Neuron (in vitro differentiated cells): ENCODE results near the gene SLC12A6.
"Not testable (repeated sequence)": the region's sequence is repeated elsewhere in the genome, so short reads cannot be mapped to it uniquely, and the experiment has no call there.

Source experiments
- H2AFZ ChIP-seq: one replicate; pipeline ENCODE4 v1.6.1; 2013; ENCODE audit warnings: low read depth, mild to moderate bottlenecking, inconsistent platforms, low read length, moderate library complexity
- H3K27me3 ChIP-seq: one replicate; pipeline ENCODE4 v1.6.1; 2013; ENCODE audit warnings: low read length; ENCODE audit not compliant: insufficient read depth
- H3K36me3 ChIP-seq: one replicate; pipeline ENCODE4 v1.6.1; 2013; ENCODE audit warnings: low read length; ENCODE audit not compliant: insufficient read depth
- H3K4me1 ChIP-seq: one replicate; pipeline ENCODE4 v1.6.1; 2013; ENCODE audit warnings: low read length; ENCODE audit not compliant: insufficient read depth
- H3K4me3 ChIP-seq: 2 replicates; pipeline ENCODE4 v1.5.1; 2013; ENCODE audit warnings: mild to moderate bottlenecking, low read length, moderate library complexity
- H3K9me3 ChIP-seq: one replicate; pipeline ENCODE4 v1.6.1; 2013; ENCODE audit warnings: low read length

Gene SLC12A6

GRCh38 chr15:34216527-34217270, 120.9 kb downstream of the SLC12A6 start:
- H3K4me3 ChIP-seq, result no peak overlapping the region
- no peaks in the 10 kb centered on the region for H3K9me3 ChIP-seq
- no peak overlapping the region for H2AFZ ChIP-seq
- H3K4me1 ChIP-seq, result no peaks in the 10 kb centered on the region
- H3K27me3 ChIP-seq, result peaks cover 5% of the 10 kb centered on the region
- H3K36me3 ChIP-seq, result no peaks in the 10 kb centered on the region

- Histone ChIP-seq H3K4me3 (no peak overlapping the region), H3K27me3 (peaks cover 8% of the 10 kb centered on the region), H2AFZ (no peak overlapping the region), H3K9me3 (no peaks in the 10 kb centered on the region), H3K4me1 (no peaks in the 10 kb centered on the region), H3K36me3 (no peaks in the 10 kb centered on the region)
These were observed 123.4 kb downstream of the SLC12A6 start for GRCh38 chr15:34214135-34214534.

GRCh38 chr15:34213690-34214089, 123.9 kb downstream of the SLC12A6 start:
- H3K36me3 ChIP-seq, result no peaks in the 10 kb centered on the region
- H3K4me3 ChIP-seq, result no peak overlapping the region
- H3K9me3 ChIP-seq, result no peaks in the 10 kb centered on the region
- H3K4me1 ChIP-seq, result no peaks in the 10 kb centered on the region
- H2AFZ ChIP-seq, result no peak overlapping the region
- H3K27me3 ChIP-seq, result peaks cover 8% of the 10 kb centered on the region

GRCh38 chr15:34209421-34210282, 127.9 kb downstream of the SLC12A6 start, which contains the start of gene KATNBL1:
Gene KATNBL1, minus strand, starts transcription at chr15:34210096. Its CDS starts 46,420 bp downstream, at chr15:34163676.
- H3K4me3 ChIP-seq, result peak within 1 kb of the TSS; percentile 88
- H3K27me3 ChIP-seq, result peaks cover 6% of the 10 kb centered on the region
- H3K4me1 ChIP-seq, result peaks cover 4% of the 10 kb centered on the region
- H3K36me3 ChIP-seq, result peaks cover 11% of the 10 kb centered on the region
- H2AFZ ChIP-seq, result peak within 1 kb of the TSS; percentile 41
- no peaks in the 10 kb centered on the region for H3K9me3 ChIP-seq

- peaks cover 11% of the 10 kb centered on the region for H3K36me3 ChIP-seq
- no peak overlapping the region for H3K4me3 ChIP-seq
- no peak overlapping the region for H2AFZ ChIP-seq
- peaks cover 3% of the 10 kb centered on the region for H3K9me3 ChIP-seq
- H3K4me1 ChIP-seq, result peaks cover 4% of the 10 kb centered on the region
- H3K27me3 ChIP-seq, result peaks cover 2% of the 10 kb centered on the region
These were observed 131.6 kb downstream of the SLC12A6 start for GRCh38 chr15:34206011-34206410.

GRCh38 chr15:34203936-34204335, 133.6 kb downstream of the SLC12A6 start:
- peaks cover 3% of the 10 kb centered on the region for H3K9me3 ChIP-seq
- H3K4me3 ChIP-seq, result no peak overlapping the region
- H3K36me3 ChIP-seq, result peaks cover 20% of the 10 kb centered on the region
- no peak overlapping the region for H2AFZ ChIP-seq
- no peaks in the 10 kb centered on the region for H3K27me3 ChIP-seq
- H3K4me1 ChIP-seq, result peaks cover 4% of the 10 kb centered on the region

- Histone ChIP-seq H3K4me3 (no peak overlapping the region), H3K9me3 (peaks cover 3% of the 10 kb centered on the region), H3K4me1 (peaks cover 3% of the 10 kb centered on the region), H3K27me3 (no peaks in the 10 kb centered on the region), H2AFZ (no peak overlapping the region), H3K36me3 (peaks cover 25% of the 10 kb centered on the region)
These were observed 134.3 kb downstream of the SLC12A6 start for GRCh38 chr15:34203305-34203704.

GRCh38 chr15:34193272-34193671, 144.3 kb downstream of the SLC12A6 start:
- not testable (repeated sequence) for H3K27me3 ChIP-seq, H3K4me1 ChIP-seq, H3K36me3 ChIP-seq, H3K9me3 ChIP-seq, H3K4me3 ChIP-seq, H2AFZ ChIP-seq

GRCh38 chr15:34188711-34189110, 148.9 kb downstream of the SLC12A6 start:
- peaks cover 11% of the 10 kb centered on the region for H3K36me3 ChIP-seq
- no peak overlapping the region for H3K4me3 ChIP-seq
- H3K27me3 ChIP-seq, result no peaks in the 10 kb centered on the region
- H2AFZ ChIP-seq, result no peak overlapping the region
- no peaks in the 10 kb centered on the region for H3K4me1 ChIP-seq
- H3K9me3 ChIP-seq, result peaks cover 20% of the 10 kb centered on the region

- peaks cover 11% of the 10 kb centered on the region for H3K36me3 ChIP-seq
- H3K4me3 ChIP-seq, result no peak overlapping the region
- peaks cover 20% of the 10 kb centered on the region for H3K9me3 ChIP-seq
- H3K27me3 ChIP-seq, result no peaks in the 10 kb centered on the region
- no peaks in the 10 kb centered on the region for H3K4me1 ChIP-seq
- H2AFZ ChIP-seq, result no peak overlapping the region
These were observed 151.9 kb downstream of the SLC12A6 start for GRCh38 chr15:34185666-34186065.

GRCh38 chr15:34182942-34183341, 154.6 kb downstream of the SLC12A6 start:
- Histone ChIP-seq H3K4me3 (no peak overlapping the region), H3K36me3 (peaks cover 11% of the 10 kb centered on the region), H3K4me1 (no peaks in the 10 kb centered on the region), H3K27me3 (no peaks in the 10 kb centered on the region), H2AFZ (no peak overlapping the region), H3K9me3 (peaks cover 20% of the 10 kb centered on the region)
